Lung microvascular endothelial cell (primary cell): ENCODE results near the gene LRPAP1. TPM values are rescaled to one million over a fixed set of nuclear protein-coding genes. Genes with fewer than 3 reads are reported as not detected.
A peak's percentile ranks its signal among the peaks of the same experiment; 100 is the strongest.
"Not testable (repeated sequence)": the region's sequence is repeated elsewhere in the genome, so short reads cannot be mapped to it uniquely, and the experiment has no call there.

Experiments
- DNase-seq, 2 donors: peaks; one replicate each; pipeline versions ENCODE4 v3.0.0 to v3.0.0-alpha.2; 2010; ENCODE audit warnings: low read depth in 2 of 2
- total RNA-seq: library from RNA; depleted of rRNA; stranded (reverse); fragments of >200 nt; gene quantifications from 2 replicates; pipeline ENCODE4 v1.2.1, GENCODE V29; 2014

Gene LRPAP1
- total RNA-seq, 1 donor from 2014 or later = 31.9 TPM

DNA sequence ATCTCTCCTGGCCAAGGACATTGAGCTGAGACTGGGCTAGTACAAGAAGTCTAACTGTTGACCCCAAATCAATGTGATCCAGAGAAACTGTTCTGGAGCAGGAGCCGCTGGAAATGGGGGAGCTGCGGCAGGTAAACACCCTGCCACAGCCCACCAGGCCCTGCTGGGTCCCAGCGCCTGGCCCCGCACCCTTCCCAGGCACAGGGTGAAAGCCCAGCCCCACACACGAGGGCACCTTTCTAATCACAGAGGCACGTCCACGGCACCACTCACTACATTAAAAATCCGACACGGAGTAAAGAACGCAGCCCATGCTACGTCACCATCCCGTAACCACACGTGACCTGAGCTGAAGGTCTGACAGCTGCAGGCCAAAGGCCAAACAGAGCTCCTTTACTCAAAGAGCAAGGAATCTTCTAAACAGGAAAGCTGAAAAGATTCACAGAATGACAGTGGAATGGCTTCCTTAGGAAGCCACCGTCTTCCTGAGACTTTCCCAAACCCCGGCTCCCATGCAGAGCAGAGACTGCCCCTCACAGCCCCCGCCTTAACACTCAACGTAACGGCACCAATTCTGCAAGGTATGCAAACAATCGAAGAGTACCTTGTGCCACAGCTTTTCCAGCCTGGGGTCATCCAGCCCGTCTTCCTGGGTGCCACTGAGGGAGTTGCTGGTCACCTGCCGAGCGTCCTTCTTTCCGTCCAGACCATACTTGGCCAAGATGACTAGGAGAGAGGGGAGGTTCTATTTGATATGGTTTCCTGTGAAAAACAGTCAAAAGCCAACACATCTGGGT lies 12.6 kb downstream of the LRPAP1 start:
- no peak for DNase-seq

DNA sequence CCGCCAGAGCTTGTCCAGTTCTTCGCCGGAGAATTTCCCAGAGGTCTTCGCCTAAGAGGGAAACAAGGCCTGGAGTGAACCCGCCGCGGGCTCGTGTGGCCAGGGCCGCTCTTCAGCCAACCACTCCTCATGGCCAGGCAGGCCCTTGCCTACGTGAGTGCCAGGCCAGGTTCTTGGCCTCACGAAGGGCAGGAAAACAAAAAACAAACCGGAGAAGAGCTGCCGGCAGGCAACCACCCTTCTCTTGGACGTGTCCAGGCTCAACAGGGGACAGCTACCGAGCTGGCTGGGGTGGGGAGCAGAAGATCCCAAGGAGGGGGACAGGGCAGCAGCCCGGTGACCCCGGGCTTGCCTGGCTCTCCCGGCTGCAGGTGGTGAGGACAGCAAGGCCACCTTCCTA lies 13.3 kb downstream of the LRPAP1 start:
- DNase-seq = no peak

GRCh38 chr4:3518511-3518880 lies 13.7 kb downstream of the LRPAP1 start:
- no peak for DNase-seq

- DNase-seq = no peak
These were observed 14.3 kb downstream of the LRPAP1 start for GRCh38 chr4:3517731-3518510.

- peak; percentile 52 to 61 for DNase-seq
These were observed 15.1 kb downstream of the LRPAP1 start for GRCh38 chr4:3516836-3517730.

DNA sequence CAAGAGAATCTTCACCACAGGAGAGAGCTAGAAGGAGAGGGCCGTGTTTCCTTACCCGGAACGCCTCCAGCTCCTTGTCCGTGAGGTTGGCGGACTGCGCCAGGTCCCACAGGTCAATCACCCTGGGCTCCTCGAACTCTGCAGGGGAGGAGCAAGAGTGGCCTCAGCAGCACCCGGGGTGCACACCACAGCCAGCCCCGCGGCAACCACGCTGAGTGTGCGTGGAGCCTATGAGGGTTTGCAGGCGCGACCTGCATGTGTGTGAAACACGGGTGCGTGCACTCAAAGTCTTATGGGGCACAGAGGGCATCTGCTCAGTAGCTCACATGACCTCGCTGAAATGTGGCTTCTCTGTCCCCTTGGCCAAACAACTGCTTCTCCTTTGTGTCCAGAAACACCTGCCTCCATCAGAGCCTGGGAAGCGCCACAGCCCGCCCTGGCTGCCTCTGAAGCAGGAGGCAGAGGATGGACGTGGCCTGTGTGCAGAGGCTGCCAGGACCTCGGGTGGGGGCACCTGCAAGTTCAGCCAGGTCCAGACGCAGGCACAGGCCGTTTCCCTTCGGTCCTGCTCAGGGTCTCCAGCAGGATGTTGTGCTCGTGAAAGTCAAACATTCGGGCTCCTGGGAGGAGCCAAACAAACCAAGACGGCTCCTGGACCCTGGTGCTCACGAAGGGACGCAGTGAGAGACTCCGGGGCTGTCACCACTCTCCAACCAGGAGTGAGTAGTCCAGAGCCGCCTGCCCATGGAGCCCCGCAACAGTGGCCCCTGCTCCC lies 16.0 kb downstream of the LRPAP1 start:
- DNase-seq = no peak

GRCh38 chr4:3515646-3516045 lies 16.6 kb downstream of the LRPAP1 start:
- no peak for DNase-seq

DNA sequence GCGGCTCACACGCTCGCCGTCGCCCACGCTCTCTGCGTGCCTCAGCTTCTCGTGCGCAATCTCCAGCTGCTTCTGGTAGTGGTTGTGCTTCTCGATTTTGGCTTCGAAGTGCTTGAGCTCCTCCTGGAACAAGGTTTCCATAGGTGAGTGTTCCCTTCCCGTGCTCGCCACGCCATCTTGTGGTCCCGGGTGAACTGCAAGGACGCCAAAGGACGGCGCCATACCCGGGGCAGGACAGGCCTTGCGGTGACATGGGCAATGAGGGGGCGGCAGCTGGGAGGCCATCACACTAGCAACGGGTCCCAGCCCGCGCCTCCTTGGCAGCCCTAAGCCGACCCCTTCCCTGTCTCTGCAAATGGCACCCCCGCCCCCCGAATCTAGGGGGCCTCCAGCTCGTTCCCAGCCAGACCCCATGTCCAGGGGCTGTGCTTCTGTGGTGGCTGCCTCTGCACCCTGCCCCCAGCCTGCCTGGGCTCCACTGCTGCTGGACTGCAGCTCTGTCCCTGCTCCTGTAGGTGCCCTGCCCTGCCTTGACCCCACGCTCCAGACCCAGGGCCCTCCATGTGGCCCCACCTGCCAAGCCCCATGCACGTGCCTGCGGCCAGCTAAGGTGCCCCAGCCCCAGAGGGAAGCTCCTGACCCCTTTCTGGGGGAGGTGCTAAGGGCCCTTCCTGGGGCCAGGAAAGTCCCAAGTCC lies 17.3 kb downstream of the LRPAP1 start:
- DNase-seq = peak in 1 of 2 donors; percentile 18

DNA sequence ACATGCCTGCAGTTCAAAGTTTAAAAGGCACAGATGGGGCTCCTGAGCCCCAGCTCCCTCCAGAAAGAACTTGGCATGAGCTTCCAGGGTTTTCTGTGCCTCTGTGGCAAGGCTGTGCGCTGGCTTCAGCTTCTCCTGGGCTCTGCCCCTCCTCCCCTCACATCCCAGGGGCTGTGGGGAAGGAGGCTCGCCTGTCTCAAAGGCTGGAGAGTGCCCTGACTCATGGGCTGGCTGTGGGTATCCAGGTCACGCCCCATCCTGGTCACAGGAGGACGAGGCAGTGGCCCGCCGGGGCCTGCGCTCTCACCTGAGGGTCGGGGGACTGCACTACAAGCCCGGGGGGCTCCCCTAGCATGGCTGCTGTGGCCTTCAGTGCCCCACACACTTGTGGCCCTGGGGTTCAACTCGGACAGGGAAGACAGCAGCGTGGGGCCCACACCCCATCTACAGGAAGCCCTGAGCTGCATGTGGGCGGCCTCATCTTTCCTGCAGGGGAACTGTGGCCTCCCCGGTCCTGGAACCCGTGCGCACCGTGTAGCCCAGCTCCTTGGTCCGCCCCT lies 17.9 kb downstream of the LRPAP1 start:
- no peak for DNase-seq

DNA sequence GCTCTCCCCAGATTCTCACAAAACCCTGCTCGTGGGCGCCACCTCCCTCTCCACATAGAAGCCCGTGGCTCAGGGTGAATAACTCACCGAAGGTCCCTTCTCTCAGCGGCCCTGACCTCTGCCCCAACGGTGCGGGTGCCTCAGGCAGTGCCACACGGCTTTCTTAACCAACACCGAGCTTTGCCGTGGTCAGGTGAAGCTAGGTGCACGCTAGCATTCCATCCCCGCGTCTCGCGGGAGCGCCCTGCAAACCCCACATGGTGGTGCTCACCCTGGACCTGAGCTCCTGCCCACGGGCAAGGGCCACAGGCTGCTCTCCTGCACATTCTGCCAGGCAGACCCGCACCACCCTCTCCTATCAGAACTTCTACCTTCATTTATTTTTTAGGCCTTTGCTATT lies 18.4 kb downstream of the LRPAP1 start:
- no peak for DNase-seq

DNA sequence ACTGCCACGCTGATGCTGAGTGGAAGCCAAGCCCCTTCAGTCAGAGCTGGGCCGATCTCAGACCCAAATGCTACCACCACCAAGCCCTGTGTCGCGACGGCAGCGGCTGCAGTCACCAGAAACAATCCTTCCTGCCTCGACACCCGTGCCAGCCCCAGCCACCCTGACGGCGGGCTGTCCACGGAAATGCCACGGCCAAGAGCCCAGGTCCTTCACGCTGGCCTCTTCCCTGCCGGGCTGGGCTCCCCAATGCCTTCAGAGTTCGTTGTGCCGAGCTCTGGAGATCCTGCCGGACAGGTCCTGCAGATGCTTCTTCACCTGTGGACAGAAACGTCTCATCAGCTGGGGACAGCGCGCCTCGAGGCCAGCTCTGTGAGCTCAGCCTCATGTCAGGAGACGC lies 19.5 kb downstream of the LRPAP1 start:
- DNase-seq = no peak

GRCh38 chr4:3512279-3512678 lies 19.9 kb downstream of the LRPAP1 start:
- no peak for DNase-seq

GRCh38 chr4:3511601-3512000 lies 20.6 kb downstream of the LRPAP1 start:
- DNase-seq = not testable (repeated sequence)

- DNase-seq = no peak
These were observed 21.0 kb downstream of the LRPAP1 start for GRCh38 chr4:3511187-3511586.

- no peak for DNase-seq
These were observed 21.7 kb downstream of the LRPAP1 start for GRCh38 chr4:3510481-3510880.

- peak in 1 of 2 donors; percentile 57 for DNase-seq
These were observed 23.7 kb downstream of the LRPAP1 start for GRCh38 chr4:3508542-3508941.

GRCh38 chr4:3505231-3505630 lies 27.0 kb downstream of the LRPAP1 start:
- DNase-seq = no peak

GRCh38 chr4:3502941-3503936 lies 29.0 kb downstream of the LRPAP1 start:
- peak in 1 of 2 donors; percentile 44 for DNase-seq
